Embryonic facial prominence (tissue), 1 donor: ENCODE data around the gene CEP152.

Experiments
- DNase-seq: peaks from one replicate; pipeline ENCODE4 v3.0.0-alpha.2; 2016; ENCODE audit errors: extremely low spot score

Gene CEP152

GRCh38 chr15:48708641-48709040 is 102.2 kb downstream of the CEP152 start:
- no peak for DNase-seq

GRCh38 chr15:48705381-48705780 is 105.5 kb downstream of the CEP152 start:
- DNase-seq = no peak

- DNase-seq = no peak
Observed at GRCh38 chr15:48703544-48703943, 107.3 kb downstream of the CEP152 start.

- no peak for DNase-seq
Observed at GRCh38 chr15:48702569-48703236, 108.2 kb downstream of the CEP152 start.

GRCh38 chr15:48696627-48697312 is 114.1 kb downstream of the CEP152 start:
- no peak for DNase-seq

- DNase-seq = no peak
Observed at GRCh38 chr15:48695827-48696573, 114.9 kb downstream of the CEP152 start.

- no peak for DNase-seq
Observed at GRCh38 chr15:48695088-48695826, 115.6 kb downstream of the CEP152 start.

GRCh38 chr15:48693484-48693883 is 117.4 kb downstream of the CEP152 start:
- DNase-seq = no peak

GRCh38 chr15:48688493-48688892 is 122.4 kb downstream of the CEP152 start:
- no peak for DNase-seq
